GM21619 (cell line): ENCODE measurements around the gene PHOSPHO2.

Experiments used
- ATAC-seq: cut with Tn5 transposase; IDR thresholded peaks from one replicate; pipeline ENCODE4 v1.9.1; 2021; ENCODE audit not compliant: unreplicated experiment

The PHOSPHO2 gene

GRCh38 chr2:169715379-169716237 is 21.3 kb downstream of the PHOSPHO2 start:
- ATAC-seq = no peak

- no peak for ATAC-seq
These were observed 22.1 kb downstream of the PHOSPHO2 start for GRCh38 chr2:169716238-169716886.

- no peak for ATAC-seq
These were observed 22.8 kb downstream of the PHOSPHO2 start for GRCh38 chr2:169716938-169717690.

- no peak for ATAC-seq
These were observed 23.4 kb downstream of the PHOSPHO2 start for GRCh38 chr2:169717691-169718063.

- no peak for ATAC-seq
These were observed 24.7 kb downstream of the PHOSPHO2 start for GRCh38 chr2:169718930-169719504.

- no peak for ATAC-seq
These were observed 26.7 kb downstream of the PHOSPHO2 start for GRCh38 chr2:169721016-169721415.

- no peak for ATAC-seq
These were observed 32.8 kb downstream of the PHOSPHO2 start for GRCh38 chr2:169727065-169727464.

- no peak for ATAC-seq
These were observed 35.0 kb downstream of the PHOSPHO2 start for GRCh38 chr2:169729274-169729605.

GRCh38 chr2:169732075-169732474 is 37.8 kb downstream of the PHOSPHO2 start:
- ATAC-seq = no peak

- no peak for ATAC-seq
These were observed 38.5 kb downstream of the PHOSPHO2 start for GRCh38 chr2:169732583-169733358.

GRCh38 chr2:169734169-169734847 is 40.0 kb downstream of the PHOSPHO2 start:
- ATAC-seq = peak; percentile 26

- ATAC-seq = no peak
These were observed 41.4 kb downstream of the PHOSPHO2 start for GRCh38 chr2:169735623-169736022.

GRCh38 chr2:169736902-169737301 is 42.6 kb downstream of the PHOSPHO2 start:
- ATAC-seq = no peak

GRCh38 chr2:169738566-169739229 is 44.4 kb downstream of the PHOSPHO2 start:
- no peak for ATAC-seq

- no peak for ATAC-seq
These were observed 45.1 kb downstream of the PHOSPHO2 start for GRCh38 chr2:169739351-169739750.

- ATAC-seq = no peak
These were observed 49.3 kb downstream of the PHOSPHO2 start for GRCh38 chr2:169743549-169743948.

- ATAC-seq = no peak
These were observed 52.0 kb downstream of the PHOSPHO2 start for GRCh38 chr2:169746240-169746639.

GRCh38 chr2:169748319-169748718 is 54.0 kb downstream of the PHOSPHO2 start:
- no peak for ATAC-seq
